Skin epidermis (tissue), 12 donors: ENCODE results near the gene NANP.
A peak's percentile ranks its signal among the peaks of the same experiment; 100 is the strongest.
"Not testable (repeated sequence)": the region's sequence is repeated elsewhere in the genome, so short reads cannot be mapped to it uniquely, and the experiment has no call there.

ENCODE experiments used
- H3K27ac ChIP-seq, 21 experiments: fragments of 200-600 bp; sonication (generic) in 11 of 21; one replicate each; pipeline ENCODE4 v1.5.0; 2020; ENCODE audit warnings: mild to moderate bottlenecking in 3 of 21, inconsistent platforms in 2 of 21, moderate library complexity in 2 of 21
- H3K4me3 ChIP-seq, 7 experiments: fragments of 200-600 bp; sonication (generic) in 2 of 7; one replicate each; pipeline ENCODE4 v1.5.0; 2020; ENCODE audit warnings: inconsistent platforms in 2 of 7, mild to moderate bottlenecking in 2 of 7, moderate library complexity in 1 of 7

NANP gene

GRCh38 chr20:25619514-25619913 is 4.3 kb downstream of the NANP start:
- Histone ChIP-seq H3K27ac (no peak overlapping the region), H3K4me3 (no peak overlapping the region)

GRCh38 chr20:25608774-25609173 is 15.0 kb downstream of the NANP start:
- H3K27ac ChIP-seq: no peak overlapping the region
- no peak overlapping the region for H3K4me3 ChIP-seq

- Histone ChIP-seq H3K4me3 (no peak overlapping the region), H3K27ac (no peak overlapping the region)
These were observed 17.6 kb downstream of the NANP start for GRCh38 chr20:25606094-25606695.

GRCh38 chr20:25605148-25605547 is 18.7 kb downstream of the NANP start:
- Histone ChIP-seq H3K4me3 (no peak overlapping the region), H3K27ac (no peak overlapping the region)

GRCh38 chr20:25604611-25605010 is 19.2 kb downstream of the NANP start:
- Histone ChIP-seq H3K4me3 (no peak overlapping the region), H3K27ac (no peak overlapping the region)

- H3K27ac ChIP-seq: not testable (repeated sequence)
These were observed 20.9 kb downstream of the NANP start for GRCh38 chr20:25602914-25603309.

GRCh38 chr20:25602191-25602913 is 21.5 kb downstream of the NANP start:
- H3K4me3 ChIP-seq, H3K27ac ChIP-seq: not testable (repeated sequence)

More at GRCh38 chr20:25602914-25603309, 20.9 kb downstream of the NANP start:
- not testable (repeated sequence) for H3K4me3 ChIP-seq

GRCh38 chr20:25601659-25602058 is 22.2 kb downstream of the NANP start:
- Histone ChIP-seq H3K4me3 (no peak overlapping the region), H3K27ac (no peak overlapping the region)

GRCh38 chr20:25600632-25601031 is 23.2 kb downstream of the NANP start:
- Histone ChIP-seq H3K4me3 (no peak overlapping the region), H3K27ac (no peak overlapping the region)

- H3K4me3 ChIP-seq: no peak overlapping the region
- no peak overlapping the region for H3K27ac ChIP-seq
These were observed 31.5 kb downstream of the NANP start for GRCh38 chr20:25592135-25592852.

GRCh38 chr20:25590778-25591177 is 33.0 kb downstream of the NANP start:
- H3K4me3 ChIP-seq: not testable (repeated sequence)

GRCh38 chr20:25588491-25588890 is 35.3 kb downstream of the NANP start:
- Histone ChIP-seq H3K4me3 (no peak overlapping the region), H3K27ac (no peak overlapping the region)

More at GRCh38 chr20:25590778-25591177, 33.0 kb downstream of the NANP start:
- not testable (repeated sequence) for H3K27ac ChIP-seq

- no peak overlapping the region for H3K4me3 ChIP-seq
- H3K27ac ChIP-seq: no peak overlapping the region
These were observed 36.3 kb downstream of the NANP start for GRCh38 chr20:25587536-25587935.

- no peak overlapping the region for H3K27ac ChIP-seq
- H3K4me3 ChIP-seq: no peak overlapping the region
These were observed 36.9 kb downstream of the NANP start for GRCh38 chr20:25586877-25587276.

- Histone ChIP-seq H3K4me3 (peak within 1 kb of the TSS; percentile 43 to 68 (median 60)), H3K27ac (peak within 1 kb of the TSS in 20 of 21 experiments; percentile 8 to 87 (median 66))
These were observed 38.7 kb downstream of the NANP start, which contains the start of gene NINL for GRCh38 chr20:25584905-25585704. NINL (minus strand) TSS chr20:25585531; CDS start chr20:25526587, 58,944 bp downstream.

GRCh38 chr20:25583607-25584006 is 40.2 kb downstream of the NANP start:
- H3K27ac ChIP-seq, H3K4me3 ChIP-seq: not testable (repeated sequence)

GRCh38 chr20:25580711-25581110 is 43.1 kb downstream of the NANP start:
- no peak overlapping the region for H3K4me3 ChIP-seq
- H3K27ac ChIP-seq: no peak overlapping the region

GRCh38 chr20:25579081-25579770 is 44.6 kb downstream of the NANP start:
- H3K4me3 ChIP-seq: no peak overlapping the region
- no peak overlapping the region for H3K27ac ChIP-seq

GRCh38 chr20:25576783-25577530 is 46.9 kb downstream of the NANP start:
- Histone ChIP-seq H3K27ac (no peak overlapping the region), H3K4me3 (no peak overlapping the region)
